Gastroesophageal sphincter (tissue), 3 donors: ENCODE measurements around the gene PTPRK.

Source experiments
- POLR2A ChIP-seq, 2 donors: fragments of 450-650 bp; IDR thresholded peaks; one replicate each; pipeline ENCODE4 v1.6.1; 2017; ENCODE audit warnings: antibody characterized with exemption in 2 of 2, mild to moderate bottlenecking in 2 of 2, moderate library complexity in 1 of 2
- TF ChIP-seq, protein P1 (sequence below), 4 experiments: fragments of 200-600 bp in 2 of 4; fragments of 450-650 bp in 2 of 4; sonication (generic) in 1 of 4; IDR thresholded peaks; one replicate each; pipeline ENCODE4 v1.5.1; 2017 to 2019; ENCODE audit warnings: antibody characterized with exemption in 4 of 4, mild to moderate bottlenecking in 2 of 4, moderate library complexity in 2 of 4

DNA sequence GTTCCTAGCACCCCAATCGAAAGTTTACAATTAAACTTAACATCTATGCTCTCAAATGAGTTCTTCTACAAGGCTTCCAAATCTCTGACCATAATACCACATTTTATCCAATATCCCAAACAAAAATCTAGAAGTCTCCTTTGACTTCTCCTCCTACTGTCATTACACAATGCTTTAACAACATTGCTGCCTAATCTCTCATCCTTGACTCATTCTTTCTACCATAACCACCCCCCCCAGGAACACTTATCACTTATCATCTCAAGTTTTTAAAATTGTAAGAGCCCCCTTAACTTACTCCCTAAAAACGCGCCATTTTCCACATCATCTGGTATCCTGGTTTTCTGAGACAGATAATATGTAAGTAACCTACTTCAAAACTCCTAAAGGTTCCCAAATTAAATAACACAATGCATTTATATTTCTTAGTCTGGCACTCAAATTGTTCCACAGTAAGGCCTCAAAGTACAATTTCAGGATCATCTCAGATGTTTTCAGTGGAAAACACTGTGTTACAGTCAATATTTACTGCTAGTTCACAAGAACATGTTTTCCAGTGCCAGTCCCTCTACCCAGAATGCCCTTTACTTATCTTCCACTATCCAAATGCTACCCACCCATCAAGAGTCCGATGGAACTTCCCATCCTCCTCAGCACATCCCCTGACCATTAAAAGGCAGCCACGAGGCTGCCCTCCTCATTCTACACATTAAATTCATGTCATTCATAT lies 311.4 kb downstream of the PTPRK start:
- no peak for TF ChIP-seq POLR2A (IDR thresholded peaks at IDR 0.05)
- TF ChIP-seq, protein P1, sequence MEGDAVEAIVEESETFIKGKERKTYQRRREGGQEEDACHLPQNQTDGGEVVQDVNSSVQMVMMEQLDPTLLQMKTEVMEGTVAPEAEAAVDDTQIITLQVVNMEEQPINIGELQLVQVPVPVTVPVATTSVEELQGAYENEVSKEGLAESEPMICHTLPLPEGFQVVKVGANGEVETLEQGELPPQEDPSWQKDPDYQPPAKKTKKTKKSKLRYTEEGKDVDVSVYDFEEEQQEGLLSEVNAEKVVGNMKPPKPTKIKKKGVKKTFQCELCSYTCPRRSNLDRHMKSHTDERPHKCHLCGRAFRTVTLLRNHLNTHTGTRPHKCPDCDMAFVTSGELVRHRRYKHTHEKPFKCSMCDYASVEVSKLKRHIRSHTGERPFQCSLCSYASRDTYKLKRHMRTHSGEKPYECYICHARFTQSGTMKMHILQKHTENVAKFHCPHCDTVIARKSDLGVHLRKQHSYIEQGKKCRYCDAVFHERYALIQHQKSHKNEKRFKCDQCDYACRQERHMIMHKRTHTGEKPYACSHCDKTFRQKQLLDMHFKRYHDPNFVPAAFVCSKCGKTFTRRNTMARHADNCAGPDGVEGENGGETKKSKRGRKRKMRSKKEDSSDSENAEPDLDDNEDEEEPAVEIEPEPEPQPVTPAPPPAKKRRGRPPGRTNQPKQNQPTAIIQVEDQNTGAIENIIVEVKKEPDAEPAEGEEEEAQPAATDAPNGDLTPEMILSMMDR (IDR thresholded peaks at IDR 0.05) = no peak
